ENCODE data around the gene TFDP2. TPM values are rescaled to one million over a fixed set of nuclear protein-coding genes. Genes with fewer than 3 reads are reported as not detected.

TFDP2 gene
- total and polyA plus RNA-seq, 9 of the 15 experiments (the other 6 are each of a cell fraction or from before 2014, with no cell fraction given), result 95.6 to 179 (median 126) TPM

GRCh38 chr3:142029052-142029642 is 120.2 kb downstream of the TFDP2 start (continued):
- peak; percentile 43; the same call in 1 of the 2 replicates for TF ChIP-seq TEAD4 (IDR thresholded peaks at IDR 0.05; ENCODE audit: low read length)
- TF ChIP-seq TEAD4 (CRISPR knock-in tag; IDR thresholded peaks at IDR 0.05; ENCODE audit: borderline replicate concordance), result no peak
- no peak for TF ChIP-seq ZNF175 (CRISPR knock-in tag; IDR thresholded peaks at IDR 0.05; ENCODE audit: low read depth)
- TF ChIP-seq TEAD2 (tag; IDR thresholded peaks at IDR 0.05), result no peak
- TF ChIP-seq POLR2G (IDR thresholded peaks at IDR 0.05; ENCODE audit: low read depth, low read length), result no peak
- TF ChIP-seq KAT7 (CRISPR knock-in tag; IDR thresholded peaks at IDR 0.05; ENCODE audit: borderline replicate concordance), result no peak; the same call in 1 of the 2 replicates
- no peak for TF ChIP-seq ETV6 (IDR thresholded peaks at IDR 0.05; ENCODE audit: borderline replicate concordance in 1 of 2, low read depth in 2 of 2, low read length in 1 of 2)
- TF ChIP-seq ETV6 (CRISPR knock-in tag; IDR thresholded peaks at IDR 0.05; ENCODE audit: borderline replicate concordance), result no peak
- TF ChIP-seq MEF2D (tag; conservative IDR thresholded peaks at IDR 0.05; ENCODE audit: low read depth), result no peak
- no peak for TF ChIP-seq NR2F6 (CRISPR knock-in tag; IDR thresholded peaks at IDR 0.05)
- TF ChIP-seq FOXJ2 (tag; IDR thresholded peaks at IDR 0.05), result no peak
- TF ChIP-seq MBD1 (CRISPR knock-in tag; IDR thresholded peaks at IDR 0.05), result no peak
- no peak for TF ChIP-seq DMBX1 (CRISPR knock-in tag; IDR thresholded peaks at IDR 0.05; ENCODE audit: borderline replicate concordance)
- TF ChIP-seq PRDM10 (IDR thresholded peaks at IDR 0.05; ENCODE audit: partially characterized antibody), result no peak
- no peak for TF ChIP-seq ZNF311 (CRISPR knock-in tag; IDR thresholded peaks at IDR 0.05)
- no peak for TF ChIP-seq XRCC4 (IDR thresholded peaks at IDR 0.05; ENCODE audit: extremely low read depth, insufficient read depth, insufficient read length)
- peak; percentile 28 to 50; a peak in 2 of 4 replicates for TF ChIP-seq FOXK2 (conservative IDR thresholded peaks at IDR 0.05 in 1 of 2, IDR thresholded peaks at IDR 0.05 in 1 of 2; ENCODE audit: low read depth in 2 of 2)
- no peak for TF ChIP-seq HDAC3 (IDR thresholded peaks at IDR 0.05; ENCODE audit: borderline replicate concordance, partially characterized antibody)
- TF ChIP-seq, protein P1, sequence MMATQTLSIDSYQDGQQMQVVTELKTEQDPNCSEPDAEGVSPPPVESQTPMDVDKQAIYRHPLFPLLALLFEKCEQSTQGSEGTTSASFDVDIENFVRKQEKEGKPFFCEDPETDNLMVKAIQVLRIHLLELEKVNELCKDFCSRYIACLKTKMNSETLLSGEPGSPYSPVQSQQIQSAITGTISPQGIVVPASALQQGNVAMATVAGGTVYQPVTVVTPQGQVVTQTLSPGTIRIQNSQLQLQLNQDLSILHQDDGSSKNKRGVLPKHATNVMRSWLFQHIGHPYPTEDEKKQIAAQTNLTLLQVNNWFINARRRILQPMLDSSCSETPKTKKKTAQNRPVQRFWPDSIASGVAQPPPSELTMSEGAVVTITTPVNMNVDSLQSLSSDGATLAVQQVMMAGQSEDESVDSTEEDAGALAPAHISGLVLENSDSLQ (IDR thresholded peaks at IDR 0.05), result peak; percentile 97
- no peak for TF ChIP-seq KLF16 (IDR thresholded peaks at IDR 0.05)
- no peak for TF ChIP-seq NCOA4 (IDR thresholded peaks at IDR 0.05; ENCODE audit: partially characterized antibody)
- TF ChIP-seq NR3C1 (CRISPR knock-in tag; IDR thresholded peaks at IDR 0.05), result no peak
- 0 out of 4 replicates have a peak, but pooled peaks of 1 of the 2 experiments have one; percentile 20 for TF ChIP-seq HDAC1 (IDR thresholded peaks at IDR 0.05)

Data from K562 (cell line).